GM08714 (cell line): Measurements from ENCODE around the gene PAQR3.

Experiments
- H3K4me3 ChIP-seq: fragments of 200-500 bp; sonication (Bioruptor generic); 2 replicates; pipeline ENCODE4 v1.5.1; 2014; ENCODE audit warnings: mild to moderate bottlenecking, low read length, inconsistent platforms
- ZNF274 ChIP-seq: IDR thresholded peaks from 2 replicates; pipeline ENCODE4 v1.6.1; 2012; ENCODE audit warnings: mild to moderate bottlenecking, low read depth, low read length

Gene PAQR3, protein sequence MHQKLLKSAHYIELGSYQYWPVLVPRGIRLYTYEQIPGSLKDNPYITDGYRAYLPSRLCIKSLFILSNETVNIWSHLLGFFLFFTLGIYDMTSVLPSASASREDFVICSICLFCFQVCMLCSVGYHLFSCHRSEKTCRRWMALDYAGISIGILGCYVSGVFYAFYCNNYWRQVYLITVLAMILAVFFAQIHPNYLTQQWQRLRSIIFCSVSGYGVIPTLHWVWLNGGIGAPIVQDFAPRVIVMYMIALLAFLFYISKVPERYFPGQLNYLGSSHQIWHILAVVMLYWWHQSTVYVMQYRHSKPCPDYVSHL

DNA sequence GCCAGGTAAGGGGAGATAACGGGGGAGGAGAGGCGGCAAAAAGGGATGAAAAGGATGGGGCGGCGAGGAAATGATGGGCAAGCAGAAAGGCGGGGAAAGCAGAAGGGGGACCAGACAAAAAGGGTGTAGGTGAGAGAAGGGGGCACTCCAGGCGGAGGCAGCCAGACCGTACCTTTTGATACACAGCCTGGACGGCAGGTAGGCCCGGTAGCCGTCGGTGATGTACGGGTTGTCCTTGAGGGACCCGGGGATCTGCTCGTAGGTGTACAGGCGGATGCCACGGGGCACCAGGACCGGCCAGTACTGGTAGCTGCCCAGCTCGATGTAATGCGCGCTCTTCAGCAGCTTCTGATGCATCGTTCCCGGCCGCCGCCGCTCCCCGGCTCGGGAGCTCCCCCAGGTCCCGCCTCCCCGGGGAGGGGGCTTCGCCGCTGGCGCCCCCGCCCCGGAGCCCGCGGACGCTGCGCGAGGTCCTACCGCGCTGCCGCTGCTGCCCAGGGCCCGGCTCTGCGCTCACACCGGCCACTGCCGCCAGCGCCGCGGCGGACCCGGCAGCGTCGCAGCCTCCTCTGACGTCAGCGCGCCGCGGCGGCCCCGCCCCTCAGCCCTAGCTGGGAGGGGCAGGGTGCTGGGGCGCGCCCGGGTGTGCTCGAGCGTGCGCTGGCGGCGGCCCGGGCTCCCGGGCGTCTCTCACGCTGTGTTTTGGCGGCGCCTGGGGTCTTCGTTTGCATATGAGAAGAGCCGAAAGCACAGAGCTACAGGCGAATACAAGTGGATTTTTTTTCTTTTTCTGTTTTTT, at the start of gene PAQR3:
Gene PAQR3 (minus strand): TSS at position 571 of the 799 bp plus-strand sequence. CDS start 214 bp downstream, at position 357.
- peak within 1 kb of the TSS; percentile 79 for H3K4me3 ChIP-seq
- no peak for TF ChIP-seq ZNF274

DNA sequence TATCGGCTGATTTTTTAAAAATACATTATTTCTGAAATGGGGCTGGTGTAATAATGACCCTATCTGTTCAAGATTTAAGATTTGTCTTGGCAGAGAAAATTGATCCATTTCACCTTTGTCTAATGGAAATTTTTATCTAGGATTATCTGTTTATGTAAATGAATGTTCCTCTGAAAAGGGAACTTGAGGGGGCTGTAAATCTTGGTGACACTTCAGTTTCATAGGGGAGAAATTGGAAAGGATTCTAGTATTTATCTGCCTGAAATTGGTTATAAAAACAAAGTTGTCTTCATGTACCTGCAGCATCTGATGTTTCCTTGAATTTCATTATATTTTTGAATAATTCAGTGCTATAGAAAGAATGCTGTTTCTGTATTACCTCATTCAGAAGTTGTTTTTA, 48.4 kb upstream of the PAQR3 start:
- no peak for TF ChIP-seq ZNF274
- no peak overlapping the region for H3K4me3 ChIP-seq

DNA sequence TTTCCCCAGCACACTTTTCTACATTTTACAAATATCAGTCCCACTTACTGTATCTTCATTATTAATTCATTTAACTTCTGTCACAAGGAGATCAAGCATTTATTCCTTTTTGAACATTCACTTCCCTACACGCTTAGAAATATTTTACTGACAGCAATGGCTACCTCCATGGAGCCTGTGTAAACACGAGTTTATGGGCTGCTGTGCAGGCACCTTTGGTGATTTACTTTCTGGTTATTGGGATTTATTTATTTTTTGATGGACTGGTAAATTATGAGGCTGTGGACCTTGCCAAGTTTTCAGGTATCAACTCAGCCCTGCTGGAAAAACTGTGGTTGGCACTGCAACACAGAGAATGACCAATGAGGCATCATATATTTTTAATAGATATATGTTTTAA, 45.4 kb upstream of the PAQR3 start:
- H3K4me3 ChIP-seq = no peak overlapping the region
- no peak for TF ChIP-seq ZNF274

DNA sequence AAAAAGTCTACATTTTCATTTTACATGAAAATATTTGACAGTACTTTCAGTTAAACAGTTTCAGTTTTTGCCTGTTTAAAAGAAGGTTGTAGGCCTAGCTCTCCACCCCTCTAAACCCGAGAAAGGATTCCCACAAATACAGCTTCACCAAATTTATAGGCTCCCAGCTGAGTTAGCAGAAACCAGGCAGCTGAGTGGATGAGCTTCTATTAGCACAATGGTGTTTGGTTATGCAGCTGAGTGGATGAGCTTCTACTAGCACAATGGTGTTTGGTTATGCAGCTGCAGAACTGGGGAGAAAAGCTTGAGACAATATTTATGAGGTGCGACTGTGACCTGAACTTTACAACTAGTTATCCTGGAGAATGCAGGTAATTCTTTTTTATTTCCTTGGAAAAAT, 36.6 kb upstream of the PAQR3 start:
- H3K4me3 ChIP-seq = no peak overlapping the region
- no peak for TF ChIP-seq ZNF274

DNA sequence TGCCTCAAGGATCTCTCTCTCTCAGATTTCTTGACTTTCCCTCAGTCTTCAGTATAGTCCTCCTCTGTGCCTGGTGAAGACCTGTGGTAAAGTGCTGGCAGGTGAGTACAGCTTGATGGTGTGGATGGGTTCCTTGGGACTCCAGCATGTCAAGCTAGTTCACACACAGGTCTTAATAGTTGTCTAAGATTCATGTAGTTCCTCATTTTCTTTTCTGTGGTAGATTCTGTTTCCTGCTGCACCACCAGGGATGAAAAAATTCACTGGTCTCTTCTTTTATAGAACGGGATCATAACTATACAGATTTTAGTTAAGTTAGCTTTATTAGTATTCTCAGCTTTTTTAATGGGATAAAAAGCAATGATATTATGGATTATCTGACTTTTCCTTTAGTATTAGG, 32.5 kb upstream of the PAQR3 start:
- no peak for TF ChIP-seq ZNF274
- H3K4me3 ChIP-seq = no peak overlapping the region

DNA sequence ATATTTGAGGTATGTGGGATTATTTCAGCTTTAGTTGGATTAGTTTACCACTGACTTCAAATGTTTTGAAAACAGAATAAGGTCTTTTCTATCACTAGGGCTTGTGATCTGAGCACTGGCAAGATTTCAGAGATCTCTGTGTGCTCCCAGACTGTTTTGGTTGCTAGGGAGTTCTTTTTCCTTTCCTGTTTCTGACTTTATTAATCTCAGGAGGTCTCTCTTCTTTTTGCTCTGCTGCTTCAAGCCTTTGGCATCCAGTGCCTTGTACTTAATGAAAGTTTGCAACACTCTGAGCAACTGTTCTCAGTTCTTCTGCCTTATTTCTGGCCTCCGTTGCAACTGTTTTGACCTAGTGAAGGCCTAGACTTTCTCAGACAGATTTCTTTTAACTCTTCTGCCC, 32.1 kb upstream of the PAQR3 start:
- H3K4me3 ChIP-seq = no peak overlapping the region
- no peak for TF ChIP-seq ZNF274

DNA sequence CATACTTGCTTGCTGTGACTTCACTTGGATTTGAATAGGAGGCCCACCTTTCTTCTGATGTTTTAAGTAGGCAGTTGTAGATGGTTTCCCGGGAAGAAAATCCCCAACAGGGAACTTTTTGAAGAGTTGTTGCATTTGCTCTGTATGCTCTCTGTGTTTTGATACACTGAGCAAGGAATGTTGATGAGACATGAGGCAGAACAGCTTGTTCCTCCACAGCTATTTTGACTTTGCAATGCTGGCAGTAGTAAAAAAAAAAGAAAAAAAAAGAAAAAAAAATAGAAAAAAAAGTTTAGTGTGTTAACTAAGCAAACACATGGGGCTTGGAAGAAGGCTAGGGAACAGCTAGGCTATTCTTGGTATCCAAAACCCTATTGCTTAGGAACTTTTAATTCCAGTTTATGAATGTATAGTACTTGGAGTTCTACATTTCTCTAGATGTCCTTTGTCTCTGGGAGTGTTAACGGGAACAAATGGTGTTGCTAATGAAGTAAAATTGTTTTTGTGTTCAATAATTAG, 23.4 kb upstream of the PAQR3 start:
- no peak for TF ChIP-seq ZNF274
- H3K4me3 ChIP-seq = no peak overlapping the region

DNA sequence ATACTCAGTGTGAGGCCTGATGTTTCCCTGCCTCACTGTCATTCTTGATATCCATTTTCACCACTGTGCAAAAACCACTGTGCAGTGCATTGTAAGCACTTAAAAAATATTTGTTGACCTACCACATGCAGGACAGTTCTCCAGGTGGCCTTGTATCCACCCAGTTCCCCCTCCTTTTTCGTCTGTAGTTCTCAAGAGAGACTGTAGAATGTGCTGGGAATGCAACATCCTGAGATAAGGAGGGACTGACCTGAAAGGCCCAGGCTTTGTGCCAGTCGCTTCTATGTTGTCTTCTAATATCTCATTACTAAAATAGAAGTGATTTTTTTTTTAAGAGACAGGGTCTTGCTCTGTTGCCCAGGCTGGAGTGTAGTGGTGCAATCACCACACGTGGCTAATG, 21.7 kb upstream of the PAQR3 start:
- TF ChIP-seq ZNF274 = no peak
- H3K4me3 ChIP-seq = no peak overlapping the region

DNA sequence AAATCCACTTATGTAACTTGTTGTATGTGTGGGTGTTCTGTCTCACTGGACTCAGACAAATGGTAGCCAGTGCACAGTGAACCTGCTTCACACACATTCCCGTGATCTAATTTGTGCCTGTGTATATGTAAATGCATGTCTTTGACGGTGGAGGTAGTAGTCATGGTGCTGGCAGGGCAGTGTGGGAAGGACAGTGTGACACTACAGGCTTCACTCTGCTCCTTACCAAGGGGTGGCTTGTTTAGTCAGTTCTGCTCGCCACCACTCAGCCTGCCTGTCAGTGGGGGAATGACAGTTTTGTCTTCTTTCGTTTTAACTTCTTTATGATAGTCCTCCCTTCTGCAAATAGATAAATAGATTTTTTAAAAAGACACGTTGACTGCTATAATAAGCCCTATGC, 17.7 kb upstream of the PAQR3 start:
- no peak for TF ChIP-seq ZNF274
- H3K4me3 ChIP-seq = no peak overlapping the region

DNA sequence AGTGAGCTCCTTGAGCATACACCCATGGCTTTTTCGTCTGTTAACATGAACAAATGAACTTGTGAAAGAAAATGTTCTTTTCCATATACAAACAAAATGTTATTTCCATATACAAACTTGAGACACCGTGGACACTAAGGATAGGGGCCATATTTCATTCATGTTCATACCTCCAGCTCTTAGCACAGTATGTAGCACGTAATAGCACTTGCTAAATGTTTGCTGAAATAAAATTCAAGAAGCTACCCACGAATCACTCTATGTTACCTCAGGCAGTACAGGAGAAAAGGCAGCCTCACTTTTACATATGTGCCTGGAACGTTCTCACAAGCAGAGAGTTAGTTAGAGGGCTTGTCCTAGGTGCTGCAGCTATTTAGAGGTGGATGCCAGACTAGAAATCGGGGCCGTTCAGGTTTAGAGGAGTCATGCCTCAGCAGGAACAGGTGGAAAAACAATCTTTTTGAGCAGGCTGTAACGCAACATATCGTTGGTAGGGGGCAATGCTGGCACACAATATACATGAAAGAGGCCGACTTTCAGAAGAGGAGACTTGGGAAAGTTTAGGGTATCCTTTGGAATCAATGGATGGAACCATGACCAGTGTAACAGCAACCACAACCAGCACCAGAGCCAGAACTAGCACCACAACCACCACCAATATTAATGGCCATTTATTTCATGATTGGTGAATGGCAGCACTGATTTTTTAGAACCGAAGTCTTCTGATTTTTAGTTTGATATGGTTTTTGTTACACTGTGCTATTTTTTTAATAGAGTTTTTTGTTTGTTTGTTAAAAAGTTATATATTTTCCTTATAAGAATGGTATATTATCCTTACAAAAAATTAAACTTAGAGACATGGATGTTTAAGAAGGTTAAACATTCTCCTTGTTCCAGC, 14.8 kb upstream of the PAQR3 start:
- no peak for TF ChIP-seq ZNF274
- no peak overlapping the region for H3K4me3 ChIP-seq

DNA sequence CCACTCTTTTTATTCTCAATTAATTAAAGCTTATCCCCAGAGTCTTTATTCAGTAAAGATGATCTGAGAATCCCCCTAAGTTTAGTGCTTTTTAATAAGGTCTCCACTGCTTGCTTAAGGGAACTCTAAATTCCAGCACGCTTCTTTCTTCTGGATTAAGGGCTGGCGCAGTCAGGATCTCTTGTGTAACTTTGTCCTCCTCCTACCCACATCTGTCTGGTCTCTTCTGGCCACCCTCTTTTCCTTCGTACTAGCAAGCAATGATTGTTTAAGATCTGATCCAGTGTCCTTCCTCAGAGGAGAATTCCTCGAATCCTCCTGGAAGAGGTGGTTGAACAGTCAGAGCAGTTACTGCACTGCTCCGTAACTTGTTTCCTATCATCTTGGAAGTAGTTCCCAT, 14.0 kb upstream of the PAQR3 start:
- no peak overlapping the region for H3K4me3 ChIP-seq
- TF ChIP-seq ZNF274 = no peak

DNA sequence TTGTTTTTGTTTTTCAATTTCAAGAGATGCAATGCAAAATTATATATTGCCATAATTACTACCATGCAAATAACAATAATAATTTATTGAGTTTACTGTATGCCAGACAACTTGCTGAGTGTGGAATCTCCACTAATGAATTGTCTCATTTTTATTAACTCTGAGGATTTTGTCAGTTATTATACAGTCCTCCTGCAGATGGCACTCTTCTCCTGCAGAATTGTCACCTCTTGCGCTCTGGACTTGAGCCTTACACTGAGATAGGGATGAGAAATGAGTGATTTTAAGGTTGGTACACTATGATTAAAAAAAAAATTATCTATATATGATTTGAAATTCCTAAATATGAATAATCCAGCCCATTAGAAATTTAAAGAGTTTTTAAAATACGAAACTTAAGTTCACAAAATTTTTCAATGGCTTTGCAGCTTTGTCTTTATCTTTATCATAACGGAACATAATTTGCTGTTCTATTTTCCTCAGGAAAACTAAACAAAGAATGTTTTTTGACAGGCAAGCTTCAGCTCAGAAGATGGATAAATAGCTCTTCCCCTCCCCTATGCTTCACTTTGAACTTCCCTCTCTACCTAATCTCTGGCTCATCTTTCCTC, 12.7 kb upstream of the PAQR3 start:
- TF ChIP-seq ZNF274 = no peak
- no peak overlapping the region for H3K4me3 ChIP-seq

DNA sequence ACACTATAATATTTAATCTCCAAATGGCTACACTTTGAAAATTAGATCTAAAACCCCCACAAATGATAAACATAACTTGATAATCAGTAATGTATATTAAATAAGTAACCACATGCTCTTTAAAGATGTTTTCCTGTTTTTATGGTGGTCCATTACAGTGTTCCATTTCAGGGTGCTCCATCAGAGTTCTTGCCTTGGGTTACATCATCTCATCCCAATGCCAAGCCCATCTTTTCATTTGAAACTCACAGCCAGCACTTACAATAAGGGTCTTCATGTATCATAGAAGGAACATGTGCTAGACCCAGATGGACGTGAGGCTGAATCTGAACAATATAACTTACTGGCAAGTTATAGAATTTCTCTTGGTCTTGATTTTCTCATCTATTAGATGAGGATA, 10.5 kb upstream of the PAQR3 start:
- TF ChIP-seq ZNF274 = no peak
- H3K4me3 ChIP-seq = no peak overlapping the region
